Activated naive CD4-positive, alpha-beta T cell treated with anti-CD3 and anti-CD28 coated beads for 36 hours (primary cell): Measurements from ENCODE around the gene PIK3IP1. TPM values are rescaled to one million over a fixed set of nuclear protein-coding genes. Genes with fewer than 3 reads are reported as not detected.
"Not testable (repeated sequence)": the region's sequence is repeated elsewhere in the genome, so short reads cannot be mapped to it uniquely, and the experiment has no call there.

ENCODE experiments used
- CTCF ChIA-PET: fragments of 350-600 bp; sonication (Branson Sonifier 250); formaldehyde crosslinking; loops from one replicate; lab custom pipeline; 2021; ENCODE audit warnings: antibody characterized with exemption; lab: Charles Lee
- DNase-seq: peaks from one replicate; pipeline ENCODE4 v3.0.0-alpha.2; 2020
- H3K27ac Mint-ChIP-seq: one replicate; pipeline ENCODE4 v1.8.0; 2021; ENCODE audit warnings: mild to moderate bottlenecking, mixed read lengths
- H3K27me3 Mint-ChIP-seq: one replicate; pipeline ENCODE4 v1.8.0; 2021; ENCODE audit warnings: low read depth, mixed read lengths
- H3K36me3 Mint-ChIP-seq: one replicate; pipeline ENCODE4 v1.8.0; 2021; ENCODE audit warnings: low read depth, mixed read lengths
- H3K4me1 Mint-ChIP-seq: one replicate; pipeline ENCODE4 v1.8.0; 2021; ENCODE audit warnings: low read depth, mixed read lengths
- H3K4me3 Mint-ChIP-seq: one replicate; pipeline ENCODE4 v1.8.0; 2021; ENCODE audit warnings: mild to moderate bottlenecking, moderate library complexity, mixed read lengths
- H3K9me3 Mint-ChIP-seq: one replicate; pipeline ENCODE4 v1.8.0; 2021; ENCODE audit warnings: mixed read lengths
- intact Hi-C: fragments of 100-400 bp; cut with micrococcal nuclease; formaldehyde crosslinking; loops from one replicate; pipeline ENCODE4 v1.15.1; 2023
- total RNA-seq, 2 experiments: library from RNA; stranded (reverse); gene quantifications; one replicate each; pipeline ENCODE4 v1.2.3, GENCODE V29; 2021

The PIK3IP1 gene
- total RNA-seq, 2 experiments from 2014 or later = 27.4 to 28.6 TPM

DNA sequence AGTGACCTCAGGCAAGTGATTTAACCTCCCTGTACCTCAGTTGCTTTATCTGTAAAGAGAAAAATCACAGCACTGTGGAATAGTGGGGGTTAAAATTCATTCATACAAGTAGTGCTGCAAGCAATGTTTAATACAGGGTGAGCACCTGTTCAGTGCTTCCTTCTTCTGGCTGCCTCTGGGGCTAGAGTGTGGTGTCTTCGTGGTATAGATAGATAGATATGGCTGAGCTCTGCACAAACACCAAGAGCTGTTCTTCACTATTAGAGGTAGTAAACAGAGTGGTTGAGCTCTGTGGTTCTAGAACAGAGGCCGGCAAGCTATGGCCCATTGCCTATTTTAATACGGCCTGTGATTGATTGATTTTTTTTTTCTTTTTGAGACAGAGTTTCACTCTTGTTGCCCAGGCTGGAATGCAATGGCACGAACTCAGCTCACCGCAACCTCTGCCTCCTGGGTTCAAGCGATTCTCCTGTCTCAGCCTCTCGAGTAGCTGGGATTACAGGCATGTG, 47.3 kb downstream of the PIK3IP1 start:
- Mint-ChIP-seq H3K27me3 (no peaks in the 10 kb centered on the region), H3K4me1 (peaks cover 26% of the 10 kb centered on the region), H3K36me3 (peaks cover 1% of the 10 kb centered on the region), H3K27ac (no peak overlapping the region), H3K4me3 (no peak overlapping the region), H3K9me3 (no peaks in the 10 kb centered on the region)
- no peak for DNase-seq
- CTCF ChIA-PET = interaction anchor here (0.6 kb wide), 1 partner anchor 70 kb away, joined by 5 read pairs; no protein-coding TSS in a partner anchor
- intact Hi-C loops = no loop called here

DNA sequence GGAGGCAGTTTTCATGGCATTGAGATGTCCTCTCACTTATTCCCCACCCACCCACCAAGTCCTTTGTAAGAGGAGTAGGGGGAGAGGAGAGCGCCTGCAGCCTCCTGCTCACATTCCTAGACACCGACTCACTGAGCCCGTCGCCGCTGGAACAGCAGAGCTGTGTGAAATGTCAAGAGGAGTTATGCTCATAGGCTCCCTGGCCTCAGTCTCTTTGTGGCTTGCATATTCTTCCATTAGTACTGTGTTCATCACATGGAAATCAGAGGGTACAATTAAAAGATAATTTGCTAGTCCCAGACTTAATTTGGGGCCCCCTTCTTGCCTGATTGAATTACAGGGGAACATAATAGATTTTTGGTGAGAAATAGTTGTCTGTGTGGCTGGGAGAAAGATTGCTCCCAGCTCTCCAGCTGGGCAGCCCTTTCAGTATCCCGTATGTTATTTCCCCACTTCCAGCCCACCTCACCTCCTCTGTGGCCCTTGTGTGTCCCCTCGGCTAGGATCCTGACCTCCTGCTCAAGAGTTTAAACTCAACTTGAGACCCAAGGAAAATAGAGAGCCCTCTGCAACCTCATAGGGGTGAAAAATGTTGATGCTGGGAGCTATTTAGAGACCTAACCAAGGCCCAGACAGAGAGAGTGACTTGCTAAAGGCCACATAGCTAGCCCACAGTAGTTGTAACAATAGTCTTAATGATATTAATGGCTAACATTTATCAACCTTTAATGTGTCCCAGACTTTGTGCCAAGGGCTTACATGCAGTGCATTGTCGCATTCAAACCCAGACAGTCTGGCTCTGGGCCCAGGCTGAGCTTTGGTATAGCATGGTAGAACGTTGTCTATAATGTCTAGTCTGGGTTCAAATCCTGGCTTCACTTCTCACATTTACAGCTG, 48.0 kb downstream of the PIK3IP1 start:
- Mint-ChIP-seq H3K4me1 (peaks cover 26% of the 10 kb centered on the region), H3K27ac (no peak overlapping the region), H3K36me3 (peaks cover 1% of the 10 kb centered on the region), H3K9me3 (no peaks in the 10 kb centered on the region), H3K27me3 (no peaks in the 10 kb centered on the region), H3K4me3 (no peak overlapping the region)
- CTCF ChIA-PET = interaction anchor here (0.6 kb wide), 1 partner anchor 71 kb away, joined by 5 read pairs; no protein-coding TSS in a partner anchor
- intact Hi-C loops = no loop called here
- DNase-seq = no peak

DNA sequence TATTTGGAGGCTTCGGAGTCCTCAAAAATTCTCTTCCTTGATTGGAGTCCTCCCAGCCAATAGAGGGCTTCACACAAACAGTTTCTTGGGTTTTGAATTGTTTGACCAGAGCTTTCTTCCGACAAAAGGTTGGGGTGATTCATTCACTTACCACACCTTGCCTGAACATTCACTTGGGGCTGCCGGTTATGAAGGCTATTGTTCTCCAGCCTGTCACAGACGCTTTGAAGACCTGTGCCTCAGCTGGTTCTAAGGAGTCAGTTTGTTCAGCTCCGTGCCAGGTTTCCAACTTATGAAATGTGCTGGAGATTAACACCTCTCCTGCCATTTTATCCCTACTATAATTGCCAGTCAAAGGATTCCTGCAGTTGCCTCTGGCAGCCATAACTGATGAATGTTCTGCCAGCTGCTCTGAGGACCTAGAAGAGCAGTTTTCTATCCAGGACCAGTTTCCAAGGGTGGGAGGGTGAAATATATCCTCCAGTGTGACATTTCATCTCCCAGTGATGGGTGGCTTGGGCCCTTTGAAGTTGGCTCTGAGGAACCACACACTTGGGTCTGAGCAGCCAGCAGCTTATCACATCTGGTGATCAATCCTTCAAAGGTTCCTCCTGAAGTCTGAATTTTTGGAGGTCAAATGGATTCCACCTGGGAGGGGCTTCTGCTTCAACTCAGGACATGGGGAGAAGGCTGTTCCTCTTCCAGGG, 48.8 kb downstream of the PIK3IP1 start:
- CTCF ChIA-PET = no interaction called here
- Mint-ChIP-seq H3K36me3 (peaks cover 1% of the 10 kb centered on the region), H3K4me3 (no peak overlapping the region), H3K27ac (no peak overlapping the region), H3K27me3 (no peaks in the 10 kb centered on the region), H3K4me1 (peaks cover 24% of the 10 kb centered on the region), H3K9me3 (no peaks in the 10 kb centered on the region)
- no peak for DNase-seq
- intact Hi-C loops = no loop called here

DNA sequence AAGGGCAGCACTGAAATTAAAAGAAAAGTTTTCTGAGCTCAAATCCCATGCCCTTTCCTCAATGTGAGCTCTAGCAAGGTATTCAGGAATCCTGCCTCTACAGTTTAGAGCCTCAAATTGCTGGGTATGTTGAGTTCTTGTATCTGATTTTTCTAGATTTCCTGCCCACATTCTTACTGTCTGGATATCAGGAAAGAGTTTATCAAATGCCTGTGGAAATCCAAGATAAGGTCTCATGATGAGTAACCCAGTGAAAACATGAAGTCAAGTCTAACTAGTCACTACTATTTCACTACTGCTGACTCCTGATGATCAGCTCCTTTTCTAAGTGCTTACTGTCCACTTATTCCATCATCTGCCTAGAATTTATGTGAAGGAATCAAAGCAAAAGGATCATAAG, 50.4 kb downstream of the PIK3IP1 start:
- H3K4me3 Mint-ChIP-seq = no peak overlapping the region
- H3K36me3 Mint-ChIP-seq = peaks cover 3% of the 10 kb centered on the region
- H3K4me1 Mint-ChIP-seq = peaks cover 12% of the 10 kb centered on the region
- H3K27ac Mint-ChIP-seq = no peak overlapping the region
- H3K27me3 Mint-ChIP-seq = no peaks in the 10 kb centered on the region
- CTCF ChIA-PET = interaction anchor here (1.0 kb wide), 1 partner anchor 32 kb away, joined by 3 read pairs; no protein-coding TSS in a partner anchor
- intact Hi-C loops = no loop called here
- H3K9me3 Mint-ChIP-seq = no peaks in the 10 kb centered on the region
- DNase-seq = no peak

DNA sequence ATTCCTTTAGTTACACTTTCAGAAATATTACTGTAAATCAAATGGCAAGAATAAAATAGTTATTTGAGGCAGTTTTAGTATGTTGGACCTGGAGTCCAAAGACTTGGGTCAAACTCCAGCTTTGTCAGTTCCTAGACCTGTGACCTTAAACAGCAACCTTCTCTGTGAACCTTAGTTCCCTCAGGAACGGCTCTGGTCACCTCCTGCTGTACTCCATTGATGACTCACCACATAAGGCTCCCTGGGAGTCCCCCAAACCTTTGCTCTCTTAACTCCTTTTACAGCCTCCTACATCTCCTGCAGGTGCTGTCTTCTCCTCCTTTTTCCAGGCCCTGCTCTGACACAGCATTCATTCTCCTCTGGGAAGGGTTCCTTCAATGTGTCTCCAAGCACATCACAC, 51.1 kb downstream of the PIK3IP1 start:
- no peak for DNase-seq
- H3K4me1 Mint-ChIP-seq = peaks cover 10% of the 10 kb centered on the region
- intact Hi-C loops = no loop called here
- CTCF ChIA-PET = no interaction called here
- no peaks in the 10 kb centered on the region for H3K27me3 Mint-ChIP-seq
- H3K27ac Mint-ChIP-seq = no peak overlapping the region
- peaks cover 3% of the 10 kb centered on the region for H3K36me3 Mint-ChIP-seq
- no peak overlapping the region for H3K4me3 Mint-ChIP-seq
- no peaks in the 10 kb centered on the region for H3K9me3 Mint-ChIP-seq

DNA sequence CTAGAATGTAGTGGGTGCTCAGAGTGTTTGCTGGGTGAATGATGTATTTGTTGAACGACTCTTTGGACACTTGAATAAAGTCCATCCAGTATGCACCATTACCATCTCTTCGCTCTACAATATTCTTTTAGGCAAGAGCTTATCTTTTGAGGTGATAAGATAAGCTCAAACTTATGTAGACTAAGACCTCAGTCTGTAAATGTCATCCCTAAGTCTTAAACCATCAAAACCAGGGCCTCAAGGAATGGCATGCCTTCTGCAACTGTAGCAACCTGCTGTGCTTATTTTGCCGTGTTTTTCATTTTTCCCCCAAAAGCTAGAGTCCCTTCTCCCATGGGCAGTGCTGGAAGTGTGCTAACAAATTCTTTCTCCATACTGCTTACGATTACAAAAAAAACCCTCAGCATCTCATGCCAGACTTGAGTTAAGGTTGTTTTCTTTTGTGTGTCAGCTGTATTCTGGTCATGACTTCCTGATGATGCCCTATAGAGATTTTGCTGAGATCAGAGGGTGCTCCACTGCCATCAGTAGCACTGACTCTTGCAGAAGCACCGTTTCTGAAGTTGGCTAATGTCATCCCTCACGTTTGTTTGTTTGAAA, 52.4 kb downstream of the PIK3IP1 start:
- Mint-ChIP-seq H3K4me1 (peaks cover 10% of the 10 kb centered on the region), H3K27me3 (no peaks in the 10 kb centered on the region), H3K4me3 (no peak overlapping the region), H3K9me3 (no peaks in the 10 kb centered on the region), H3K36me3 (peaks cover 3% of the 10 kb centered on the region), H3K27ac (no peak overlapping the region)
- CTCF ChIA-PET = interaction anchor here (1.1 kb wide), 1 partner anchor 73 kb away, joined by 3 read pairs; no protein-coding TSS in a partner anchor
- no peak for DNase-seq
- intact Hi-C loops = no loop called here

DNA sequence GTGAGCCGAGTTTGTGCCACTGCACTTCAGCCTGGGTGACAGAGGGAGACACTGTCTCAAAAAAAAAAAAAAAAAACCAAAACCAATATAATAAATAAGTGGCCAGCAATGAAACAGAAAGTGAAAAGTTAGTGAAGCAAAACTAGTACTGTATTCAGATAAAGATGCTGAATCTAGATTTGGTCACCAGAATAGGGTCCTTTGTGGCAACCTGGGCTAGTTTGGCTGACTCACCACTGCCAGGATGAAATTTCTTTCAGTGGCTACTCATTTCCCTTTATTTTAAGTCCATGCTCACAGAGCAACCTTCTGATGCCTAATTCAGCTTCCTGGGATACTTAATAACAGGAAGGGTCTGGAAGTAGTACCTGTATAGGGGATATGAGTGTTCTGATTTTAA, 54.2 kb downstream of the PIK3IP1 start:
- intact Hi-C loops = no loop called here
- H3K27me3 Mint-ChIP-seq = no peaks in the 10 kb centered on the region
- no peaks in the 10 kb centered on the region for H3K9me3 Mint-ChIP-seq
- no peak overlapping the region for H3K27ac Mint-ChIP-seq
- CTCF ChIA-PET = no interaction called here
- H3K36me3 Mint-ChIP-seq = peaks cover 4% of the 10 kb centered on the region
- H3K4me1 Mint-ChIP-seq = peaks cover 9% of the 10 kb centered on the region
- DNase-seq = no peak
- no peak overlapping the region for H3K4me3 Mint-ChIP-seq

DNA sequence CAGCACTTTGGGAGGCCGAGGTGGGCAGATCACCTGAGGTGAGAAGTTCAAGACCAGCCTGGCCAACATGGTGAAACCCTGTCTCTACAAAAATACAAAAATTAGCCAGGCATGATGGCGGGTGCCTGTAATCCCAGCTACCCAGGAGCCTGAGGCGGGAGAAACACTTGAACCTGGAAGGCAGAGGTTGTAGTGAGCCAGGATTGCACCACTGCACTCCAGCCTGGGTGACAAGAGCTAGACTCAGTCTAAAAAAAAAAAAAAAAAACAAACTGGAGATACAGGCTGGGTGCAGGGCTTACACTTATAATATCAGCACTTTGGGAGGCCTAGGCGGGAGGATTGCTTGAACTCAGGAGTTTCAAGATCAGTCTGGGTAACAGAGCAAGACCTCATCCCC, 56.2 kb downstream of the PIK3IP1 start:
- H3K9me3 Mint-ChIP-seq, H3K27me3 Mint-ChIP-seq, H3K36me3 Mint-ChIP-seq, H3K4me1 Mint-ChIP-seq, H3K4me3 Mint-ChIP-seq, DNase-seq, intact Hi-C loops, H3K27ac Mint-ChIP-seq: not testable (repeated sequence)
- CTCF ChIA-PET = interaction anchor here (1.2 kb wide), 1 partner anchor 36 kb away, joined by 3 read pairs; no protein-coding TSS in a partner anchor

DNA sequence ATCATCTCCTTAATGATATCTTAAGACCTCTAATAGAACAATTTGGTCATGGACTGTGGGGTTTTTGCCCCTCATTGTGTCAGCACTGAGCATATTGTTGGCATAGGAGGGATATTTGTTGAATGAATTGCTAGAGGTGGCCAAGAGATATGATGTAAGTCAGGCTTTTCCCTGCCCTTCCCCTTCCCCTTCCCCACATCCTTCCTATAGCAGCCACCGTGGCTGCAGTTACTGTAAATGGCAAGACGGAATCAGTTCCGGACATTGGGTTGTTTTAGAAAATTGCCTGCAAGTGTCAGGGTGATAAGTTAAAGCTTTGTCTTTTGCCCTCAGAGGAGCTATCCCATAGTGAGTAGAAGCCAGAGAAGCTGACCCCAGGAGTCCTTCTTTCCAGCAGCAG, 57.2 kb downstream of the PIK3IP1 start:
- CTCF ChIA-PET = no interaction called here
- no peak overlapping the region for H3K27ac Mint-ChIP-seq
- no peak overlapping the region for H3K4me3 Mint-ChIP-seq
- peaks cover 15% of the 10 kb centered on the region for H3K4me1 Mint-ChIP-seq
- no peaks in the 10 kb centered on the region for H3K9me3 Mint-ChIP-seq
- intact Hi-C loops = no loop called here
- peaks cover 3% of the 10 kb centered on the region for H3K36me3 Mint-ChIP-seq
- DNase-seq = no peak
- H3K27me3 Mint-ChIP-seq = no peaks in the 10 kb centered on the region

DNA sequence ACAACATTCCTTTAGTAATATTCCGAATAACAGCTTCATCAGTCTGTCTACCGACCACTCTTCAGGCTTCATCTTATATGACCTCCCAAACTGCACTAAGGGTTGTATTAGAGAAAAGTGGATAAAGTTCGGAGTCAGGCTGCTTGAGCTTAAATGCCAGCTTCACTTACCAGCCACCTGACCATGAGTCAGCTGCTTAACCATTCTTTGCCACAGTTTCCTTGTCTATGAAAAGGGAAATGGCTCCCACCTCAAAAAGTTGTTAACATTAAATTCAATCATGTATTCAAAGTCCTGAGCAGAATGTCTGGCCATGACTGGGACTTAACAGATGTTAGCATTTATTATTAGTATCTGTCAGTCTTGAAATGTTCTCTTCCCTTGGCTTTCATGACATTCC, 59.3 kb downstream of the PIK3IP1 start:
- CTCF ChIA-PET = interaction anchor here (1.0 to 2.1 kb wide), 3 partner anchors 21 to 314 kb away, joined by 5 to 10 read pairs (median 6); partner anchors contain the start of gene LIMK2
- H3K9me3 Mint-ChIP-seq = no peaks in the 10 kb centered on the region
- H3K27me3 Mint-ChIP-seq = no peaks in the 10 kb centered on the region
- peaks cover 28% of the 10 kb centered on the region for H3K4me1 Mint-ChIP-seq
- DNase-seq = no peak
- no peak overlapping the region for H3K4me3 Mint-ChIP-seq
- intact Hi-C loops = loop anchor here (5.0 kb wide), 2 partner anchors 146 to 286 kb away; no protein-coding TSS in a partner anchor
- H3K27ac Mint-ChIP-seq = no peak overlapping the region
- peaks cover 3% of the 10 kb centered on the region for H3K36me3 Mint-ChIP-seq
